ENCODE results near the gene BACE2.
"Not testable (repeated sequence)": the region's sequence is repeated elsewhere in the genome, so short reads cannot be mapped to it uniquely, and the experiment has no call there.

Gene BACE2

GRCh38 chr21:41251961-41252642, 84.1 kb downstream of the BACE2 start:
- no peak overlapping the region for H3K4me3 ChIP-seq (ENCODE audit: low read depth, low read length)
- DNase-seq (ENCODE audit: low read depth) = no peak
- TF ChIP-seq, protein P1, sequence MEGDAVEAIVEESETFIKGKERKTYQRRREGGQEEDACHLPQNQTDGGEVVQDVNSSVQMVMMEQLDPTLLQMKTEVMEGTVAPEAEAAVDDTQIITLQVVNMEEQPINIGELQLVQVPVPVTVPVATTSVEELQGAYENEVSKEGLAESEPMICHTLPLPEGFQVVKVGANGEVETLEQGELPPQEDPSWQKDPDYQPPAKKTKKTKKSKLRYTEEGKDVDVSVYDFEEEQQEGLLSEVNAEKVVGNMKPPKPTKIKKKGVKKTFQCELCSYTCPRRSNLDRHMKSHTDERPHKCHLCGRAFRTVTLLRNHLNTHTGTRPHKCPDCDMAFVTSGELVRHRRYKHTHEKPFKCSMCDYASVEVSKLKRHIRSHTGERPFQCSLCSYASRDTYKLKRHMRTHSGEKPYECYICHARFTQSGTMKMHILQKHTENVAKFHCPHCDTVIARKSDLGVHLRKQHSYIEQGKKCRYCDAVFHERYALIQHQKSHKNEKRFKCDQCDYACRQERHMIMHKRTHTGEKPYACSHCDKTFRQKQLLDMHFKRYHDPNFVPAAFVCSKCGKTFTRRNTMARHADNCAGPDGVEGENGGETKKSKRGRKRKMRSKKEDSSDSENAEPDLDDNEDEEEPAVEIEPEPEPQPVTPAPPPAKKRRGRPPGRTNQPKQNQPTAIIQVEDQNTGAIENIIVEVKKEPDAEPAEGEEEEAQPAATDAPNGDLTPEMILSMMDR (IDR thresholded peaks at IDR 0.05; ENCODE audit: control insufficient read depth, extremely low read depth, insufficient read depth) = no peak

DNA sequence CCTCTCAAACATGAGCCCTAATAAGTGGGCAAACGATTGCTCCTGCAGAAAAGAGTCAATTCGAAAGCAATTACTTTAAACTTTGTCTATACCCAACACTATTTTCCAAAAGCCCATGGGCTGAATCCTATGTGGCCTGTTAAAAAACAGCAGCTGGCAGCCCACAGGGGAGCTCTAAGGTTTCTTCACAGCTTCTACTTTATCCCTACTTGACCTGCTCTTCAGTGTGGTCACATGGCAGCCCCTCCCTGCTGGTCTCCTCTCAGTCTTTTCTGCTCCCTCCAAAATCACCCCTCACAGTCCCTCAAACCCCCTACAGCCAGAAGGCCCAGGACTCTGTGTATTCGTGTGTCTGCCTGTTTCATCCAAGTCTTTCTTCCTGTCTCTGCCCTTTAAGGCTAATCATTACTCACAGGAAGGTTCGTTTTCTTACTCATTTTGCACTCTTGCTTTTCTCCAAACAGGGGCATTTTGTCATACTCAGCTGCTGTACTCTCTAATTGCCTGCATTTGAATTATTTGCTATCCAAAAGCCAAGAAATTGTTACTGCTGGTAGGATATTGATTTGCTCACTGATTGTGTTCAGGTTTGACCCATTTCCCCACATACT, 86.2 kb downstream of the BACE2 start:
- H3K4me3 ChIP-seq (ENCODE audit: low read depth, low read length) = no peak overlapping the region
- TF ChIP-seq, protein P1 (IDR thresholded peaks at IDR 0.05; ENCODE audit: control insufficient read depth, extremely low read depth, insufficient read depth) = no peak
- DNase-seq (ENCODE audit: low read depth) = no peak

GRCh38 chr21:41255190-41255589, 87.2 kb downstream of the BACE2 start:
- TF ChIP-seq, protein P1 (IDR thresholded peaks at IDR 0.05; ENCODE audit: control insufficient read depth, extremely low read depth, insufficient read depth) = no peak
- no peak for DNase-seq (ENCODE audit: low read depth)
- H3K4me3 ChIP-seq (ENCODE audit: low read depth, low read length) = no peak overlapping the region

GRCh38 chr21:41256231-41256630, 88.3 kb downstream of the BACE2 start:
- DNase-seq (ENCODE audit: low read depth); H3K4me3 ChIP-seq (ENCODE audit: low read depth, low read length): not testable (repeated sequence)

DNA sequence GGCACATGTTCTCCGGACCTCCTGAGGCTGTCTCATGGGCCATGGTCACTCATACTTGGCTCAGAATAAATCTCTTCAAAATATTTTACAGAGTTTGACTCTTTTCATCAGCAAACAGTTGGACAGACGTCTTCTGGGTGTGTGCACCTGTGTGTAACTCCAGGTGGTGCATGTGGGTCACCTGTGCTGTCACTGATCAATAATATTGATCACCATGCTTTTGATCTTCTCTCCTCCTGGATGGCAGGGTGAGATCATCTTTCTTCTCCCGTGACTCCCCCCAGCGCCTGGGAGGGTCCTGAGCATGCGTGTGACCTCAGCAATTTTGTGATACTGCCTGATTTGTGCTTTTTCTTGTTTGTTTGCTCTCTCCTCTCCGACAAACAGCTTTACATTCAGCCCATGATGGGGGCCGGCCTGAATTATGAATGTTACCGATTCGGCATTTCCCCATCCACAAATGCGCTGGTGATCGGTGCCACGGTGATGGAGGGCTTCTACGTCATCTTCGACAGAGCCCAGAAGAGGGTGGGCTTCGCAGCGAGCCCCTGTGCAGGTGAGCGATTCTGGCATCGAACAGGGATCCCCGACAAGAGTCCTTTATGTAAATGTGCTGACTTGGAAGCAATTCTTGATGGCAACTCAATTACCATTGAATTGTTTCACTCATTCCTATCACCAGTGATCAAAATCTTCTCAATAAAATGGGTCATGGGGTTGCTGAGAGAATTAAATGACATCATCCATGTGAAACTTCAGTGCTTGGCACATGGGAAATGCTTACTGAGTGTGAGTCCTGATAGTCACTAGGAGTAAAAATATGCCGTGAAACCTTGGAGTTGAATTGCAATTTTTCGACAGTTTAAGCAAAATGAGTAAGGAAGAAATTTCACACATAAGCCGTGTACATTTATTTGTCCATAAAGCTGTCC, 89.1 kb downstream of the BACE2 start:
- TF ChIP-seq, protein P1 (IDR thresholded peaks at IDR 0.05; ENCODE audit: control insufficient read depth, extremely low read depth, insufficient read depth) = no peak
- no peak overlapping the region for H3K4me3 ChIP-seq (ENCODE audit: low read depth, low read length)
- DNase-seq (ENCODE audit: low read depth) = no peak

- no peak overlapping the region for H3K4me3 ChIP-seq (ENCODE audit: low read depth, low read length)
- DNase-seq (ENCODE audit: low read depth) = peak; percentile 86
- TF ChIP-seq, protein P1 (IDR thresholded peaks at IDR 0.05; ENCODE audit: control insufficient read depth, extremely low read depth, insufficient read depth) = no peak
Measured at GRCh38 chr21:41258617-41259016, 90.7 kb downstream of the BACE2 start.

DNA sequence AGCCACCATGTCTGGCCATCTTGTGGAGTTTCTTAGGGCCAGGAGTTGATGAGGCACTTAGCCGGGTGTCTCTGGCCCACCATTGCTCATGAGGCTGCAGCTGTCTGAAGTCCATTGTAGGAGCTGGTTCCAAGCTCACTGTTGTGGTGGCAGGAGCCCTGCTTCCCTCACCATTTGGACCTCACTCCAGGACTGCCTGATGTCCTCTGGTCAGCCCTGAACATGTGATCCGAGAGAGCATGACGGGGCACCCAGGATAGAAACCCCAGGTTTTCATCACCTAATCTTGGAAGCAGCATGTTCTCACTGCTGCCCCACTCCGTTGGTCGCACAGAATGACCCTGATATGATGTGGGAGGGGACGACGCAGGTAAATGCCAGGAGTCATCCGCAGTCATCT, 92.5 kb downstream of the BACE2 start:
- TF ChIP-seq, protein P1 (IDR thresholded peaks at IDR 0.05; ENCODE audit: control insufficient read depth, extremely low read depth, insufficient read depth) = no peak
- DNase-seq (ENCODE audit: low read depth) = no peak
- no peak overlapping the region for H3K4me3 ChIP-seq (ENCODE audit: low read depth, low read length)
